ENCODE measurements around the gene TNS3.

DNA sequence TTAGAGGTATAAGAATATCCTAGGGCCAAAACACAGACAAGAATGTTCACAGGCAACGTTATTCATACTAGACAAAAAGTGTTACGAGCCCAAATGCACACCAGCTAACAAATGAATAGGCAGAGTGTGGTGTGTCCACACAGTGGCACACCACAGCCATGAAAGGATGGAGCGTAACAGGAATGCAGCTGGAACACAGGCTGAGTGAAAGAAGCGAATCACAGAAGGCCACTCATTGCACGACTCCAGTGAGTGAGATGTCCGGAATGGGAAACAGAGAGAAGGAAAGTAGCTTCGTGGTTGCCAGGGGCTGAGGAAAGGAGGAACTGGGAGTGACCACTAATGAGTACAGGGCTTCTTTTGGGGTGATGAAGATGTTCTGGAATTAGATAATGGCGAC, 198.8 kb downstream of the TNS3 start:
- TF ChIP-seq EZH2 (IDR thresholded peaks at IDR 0.05; ENCODE audit: borderline replicate concordance, low read depth, low read length, severe bottlenecking) (no peak), CTCF (IDR thresholded peaks at IDR 0.05; ENCODE audit: extremely low read depth in 1 of 2, insufficient read depth in 1 of 2, low read depth in 1 of 2, low read length in 2 of 2) (no peak), MAX (IDR thresholded peaks at IDR 0.05; ENCODE audit: insufficient read depth, insufficient read length) (no peak), MYC (IDR thresholded peaks at IDR 0.05; ENCODE audit: low read depth, low read length) (no peak), JUN (IDR thresholded peaks at IDR 0.05; ENCODE audit: borderline replicate concordance, insufficient read depth, insufficient read length, low read depth) (no peak), POLR2A (IDR thresholded peaks at IDR 0.05; ENCODE audit: low read depth, low read length) (no peak), POLR2AphosphoS5 (IDR thresholded peaks at IDR 0.05; ENCODE audit: insufficient read depth, low read depth, low read length) (no peak), FOS (IDR thresholded peaks at IDR 0.05; ENCODE audit: borderline replicate concordance, insufficient read depth, low read length) (no peak)

All from endothelial cell of umbilical vein (primary cell).